ENCODE results near the gene MYLK.

Gene MYLK

DNA sequence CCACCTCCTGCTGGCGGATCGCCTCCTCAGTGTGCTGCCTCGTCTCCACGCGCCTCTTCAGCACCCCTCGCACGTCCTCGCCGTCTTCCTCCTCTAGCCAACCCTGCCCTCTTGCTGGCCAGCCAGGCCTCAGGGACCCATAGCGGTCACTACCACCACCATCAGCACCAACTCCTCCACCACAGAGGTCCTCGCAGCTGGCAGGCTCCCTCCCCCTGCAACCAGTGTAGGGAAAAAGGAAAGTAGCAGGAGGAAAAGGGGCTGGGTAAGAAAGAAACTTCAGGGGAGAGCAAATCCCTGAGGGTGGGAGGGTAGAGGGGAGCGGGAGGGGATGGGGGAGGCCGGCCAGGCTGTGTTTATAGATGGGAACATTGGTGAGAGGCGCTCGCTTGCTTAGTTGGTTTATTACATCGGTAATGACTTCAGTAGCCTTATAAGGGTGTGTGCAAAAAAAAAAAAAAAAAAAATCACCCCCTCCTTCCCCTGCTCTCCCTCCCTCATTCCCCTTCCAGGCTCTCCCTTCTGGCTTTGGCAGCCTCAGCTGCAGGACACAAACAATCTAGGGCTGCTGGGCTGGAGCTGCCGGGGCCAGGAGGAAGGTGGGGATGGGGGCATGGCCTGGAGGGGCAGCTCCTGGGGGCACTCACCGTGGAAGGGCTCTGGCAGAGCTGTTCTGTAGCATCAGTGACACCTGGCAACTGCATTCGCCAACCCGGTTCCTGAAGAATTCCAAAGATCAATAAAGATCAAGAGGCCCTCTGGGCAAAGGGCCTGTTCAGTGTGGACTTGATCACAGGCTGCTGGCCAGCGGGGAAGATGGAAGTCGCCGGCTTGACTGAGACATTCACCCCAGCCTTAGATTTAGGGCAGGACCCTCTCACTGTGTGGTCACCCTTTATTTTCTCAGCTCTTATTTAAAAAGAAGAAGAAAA lies 183.1 kb downstream of the MYLK start:
- DNase-seq (ENCODE audit: low read depth in 2 of 2), result no peak

GRCh38 chr3:123698813-123699212 lies 185.3 kb downstream of the MYLK start:
- no peak for DNase-seq (ENCODE audit: low read depth in 2 of 2)

DNA sequence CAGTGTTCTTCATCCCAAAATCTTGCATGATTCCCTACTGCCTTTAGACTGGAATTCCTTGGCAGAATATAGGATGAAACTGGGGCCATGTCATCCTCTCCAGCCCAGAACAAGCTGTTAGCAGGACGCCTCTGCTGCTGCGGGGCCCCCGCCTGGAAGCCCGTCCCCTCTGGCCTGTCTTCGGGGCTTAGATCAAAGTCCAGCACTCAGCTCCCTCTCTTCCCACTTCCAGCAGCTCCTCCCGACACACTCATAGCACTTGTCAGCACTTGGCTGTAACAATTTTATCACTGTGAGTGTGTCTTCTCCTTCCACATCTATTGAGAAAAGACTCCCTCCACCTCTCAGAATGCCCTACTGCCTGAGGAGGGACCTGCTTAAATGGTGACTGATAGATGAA lies 187.3 kb downstream of the MYLK start:
- no peak for DNase-seq (ENCODE audit: low read depth in 2 of 2)

DNA sequence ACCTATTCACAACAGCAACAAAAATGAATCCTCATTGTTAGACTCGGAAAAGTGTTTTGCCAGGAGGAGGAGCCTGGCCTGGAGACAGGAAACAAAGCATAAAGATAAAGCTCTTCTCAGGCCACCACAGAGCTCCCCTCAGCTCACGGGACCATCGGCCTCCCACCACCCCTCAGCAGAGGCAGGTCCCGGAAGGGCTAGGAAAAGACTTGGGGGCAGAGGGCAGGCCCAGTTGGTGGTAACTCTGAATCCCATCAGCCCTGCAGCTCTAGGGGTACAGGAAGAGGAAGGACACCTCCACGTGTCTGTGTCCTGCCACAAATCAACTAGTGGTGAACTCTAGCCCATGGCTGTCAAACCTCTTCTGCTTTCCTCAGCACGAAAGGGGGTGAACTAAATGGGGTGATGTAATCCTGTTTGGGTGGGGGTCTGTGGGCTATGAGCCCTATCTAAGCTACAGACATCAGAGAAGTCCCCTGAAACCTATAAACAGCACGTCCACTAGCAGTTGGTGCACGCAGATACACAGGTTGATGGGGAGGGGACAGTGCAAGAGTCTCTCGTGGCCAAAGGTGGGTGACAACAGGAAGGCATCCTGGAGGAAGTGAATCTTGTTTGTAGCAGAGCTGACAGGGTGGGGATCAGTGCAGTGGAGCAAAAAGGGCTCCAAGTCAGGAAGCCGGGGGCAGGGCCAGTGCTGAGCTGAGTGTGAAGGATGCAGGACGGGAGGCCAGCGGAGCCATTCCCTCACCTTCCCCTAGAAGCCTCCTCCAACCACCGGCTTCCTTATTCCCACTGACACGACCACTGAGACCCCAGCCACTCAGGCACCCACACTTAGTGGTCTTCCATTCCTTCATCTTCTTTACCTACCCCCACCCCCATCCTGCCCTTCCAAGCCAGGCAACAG lies 188.1 kb downstream of the MYLK start:
- DNase-seq (ENCODE audit: low read depth in 2 of 2), result no peak

- DNase-seq (ENCODE audit: low read depth in 2 of 2), result no peak
Measured at GRCh38 chr3:123695152-123695551, 189.0 kb downstream of the MYLK start.

GRCh38 chr3:123694366-123695087 lies 189.6 kb downstream of the MYLK start:
- no peak for DNase-seq (ENCODE audit: low read depth in 2 of 2)

DNA sequence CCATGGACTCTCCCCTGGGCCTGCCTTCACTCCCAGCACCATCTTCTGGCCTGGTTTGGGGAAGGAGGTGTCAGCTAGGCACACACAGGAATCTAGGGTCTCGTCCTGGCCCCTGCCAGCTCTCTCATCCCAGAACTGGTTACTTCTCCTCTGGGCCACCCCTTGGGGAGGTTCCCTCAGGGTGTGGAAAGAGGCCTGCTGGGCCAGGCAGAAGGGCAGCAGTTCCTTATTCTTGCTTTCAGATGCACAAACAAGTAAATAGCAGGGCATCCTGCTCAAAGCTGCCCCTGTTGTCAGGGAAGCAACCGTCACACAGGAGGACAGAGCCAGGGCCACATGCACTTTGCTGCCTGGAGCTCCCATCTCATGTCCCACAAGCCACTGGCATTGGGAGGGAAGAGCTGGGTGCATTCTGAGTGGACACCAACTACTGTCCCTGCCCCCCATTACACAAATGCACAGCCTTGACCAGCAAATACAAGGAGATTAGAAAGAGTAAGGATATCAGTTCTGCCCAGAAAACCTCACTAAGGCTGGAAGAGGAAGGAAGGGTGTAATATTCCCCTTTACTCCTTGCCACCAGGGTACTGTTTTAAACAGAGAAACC lies 190.4 kb downstream of the MYLK start:
- no peak for DNase-seq (ENCODE audit: low read depth in 2 of 2)

DNA sequence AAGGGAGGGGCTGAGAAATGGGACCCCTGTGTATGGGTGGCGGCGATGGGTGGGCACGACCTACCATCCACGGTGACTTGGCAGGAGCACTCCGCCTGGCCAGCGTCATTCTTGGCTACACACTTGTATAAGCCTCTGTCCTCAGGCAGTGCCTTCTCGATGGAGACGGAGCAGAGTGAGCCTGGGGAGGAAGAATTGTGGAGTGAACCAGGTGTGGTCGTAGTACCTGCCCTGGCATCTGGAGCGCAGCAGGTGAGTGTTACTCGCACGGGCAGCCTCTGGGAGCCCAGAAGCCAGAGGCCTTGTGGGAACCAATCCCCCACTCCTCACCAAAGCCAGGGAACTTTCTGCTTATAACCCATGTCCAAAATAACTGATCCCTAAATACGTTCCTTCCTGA lies 191.5 kb downstream of the MYLK start:
- DNase-seq (ENCODE audit: low read depth in 2 of 2), result no peak

- no peak for DNase-seq (ENCODE audit: low read depth in 2 of 2)
Measured at GRCh38 chr3:123692041-123692440, 192.1 kb downstream of the MYLK start.

GRCh38 chr3:123689831-123690230 lies 194.3 kb downstream of the MYLK start:
- DNase-seq (ENCODE audit: low read depth in 2 of 2), result no peak

DNA sequence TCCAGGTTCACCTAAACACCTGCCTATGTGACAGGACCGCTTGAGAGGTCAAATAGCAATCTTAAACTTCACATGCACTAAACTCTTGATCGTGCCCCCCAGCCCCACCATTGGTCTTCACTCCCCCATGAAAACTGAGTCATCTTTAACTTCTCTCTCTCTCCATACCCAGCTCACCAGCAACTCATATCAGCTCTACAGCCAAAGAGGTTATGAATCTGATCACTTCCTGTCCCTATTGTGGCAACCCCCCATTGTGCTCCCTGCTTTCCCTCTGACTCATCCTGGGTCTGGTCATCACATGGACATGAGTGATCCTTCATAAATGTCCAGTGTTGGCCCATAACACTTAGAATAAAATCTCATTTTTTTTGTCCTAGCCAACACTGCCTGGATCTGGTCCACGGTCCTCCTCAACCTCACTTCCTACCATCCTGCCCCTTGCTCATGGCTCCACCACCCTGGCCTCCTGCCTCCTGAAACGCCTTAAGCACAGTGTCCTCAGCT lies 195.8 kb downstream of the MYLK start:
- DNase-seq (ENCODE audit: low read depth in 2 of 2), result no peak

GRCh38 chr3:123687286-123687685 lies 196.8 kb downstream of the MYLK start:
- DNase-seq (ENCODE audit: low read depth in 2 of 2), result no peak

DNA sequence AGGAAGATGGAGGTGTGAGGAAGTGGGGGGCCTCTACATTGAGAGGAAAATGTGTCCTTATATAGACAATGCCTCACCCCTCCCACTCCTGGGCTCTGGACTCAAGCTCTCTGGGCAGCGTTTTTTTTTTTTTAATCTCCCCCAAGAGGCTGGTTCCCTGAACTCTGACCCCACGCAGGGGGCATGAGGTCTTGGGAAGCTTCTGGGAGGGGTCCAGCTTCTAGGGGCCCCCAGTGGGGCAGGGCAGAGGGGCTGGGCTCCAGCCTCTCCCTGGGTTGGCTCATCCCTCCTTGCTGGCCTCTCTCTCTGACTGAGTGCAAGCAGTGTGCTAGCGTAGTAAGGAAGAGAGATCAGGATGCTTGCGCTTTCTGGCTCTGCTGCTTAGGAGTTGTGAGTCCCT lies 197.9 kb downstream of the MYLK start:
- DNase-seq (ENCODE audit: low read depth in 2 of 2), result no peak

DNA sequence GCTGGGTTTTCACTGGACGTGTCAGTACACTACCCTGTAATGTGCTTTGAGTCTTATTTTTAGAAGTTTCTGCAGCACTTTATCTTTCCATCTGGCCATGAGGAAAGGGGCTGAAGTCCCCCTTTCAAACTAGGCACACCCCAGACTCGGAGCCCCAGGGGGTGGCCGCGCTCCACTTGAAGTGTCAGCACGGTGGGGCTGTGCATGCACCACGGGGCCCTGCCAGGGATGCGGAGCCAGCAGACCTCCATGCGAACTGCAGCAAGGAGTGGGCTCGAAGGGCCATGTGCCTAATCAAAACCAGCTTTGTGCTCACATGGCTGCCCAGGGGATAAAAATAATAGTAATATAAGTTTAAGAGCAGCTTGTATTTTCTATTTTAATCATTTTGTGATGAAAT lies 198.4 kb downstream of the MYLK start:
- DNase-seq (ENCODE audit: low read depth in 2 of 2), result no peak

DNA sequence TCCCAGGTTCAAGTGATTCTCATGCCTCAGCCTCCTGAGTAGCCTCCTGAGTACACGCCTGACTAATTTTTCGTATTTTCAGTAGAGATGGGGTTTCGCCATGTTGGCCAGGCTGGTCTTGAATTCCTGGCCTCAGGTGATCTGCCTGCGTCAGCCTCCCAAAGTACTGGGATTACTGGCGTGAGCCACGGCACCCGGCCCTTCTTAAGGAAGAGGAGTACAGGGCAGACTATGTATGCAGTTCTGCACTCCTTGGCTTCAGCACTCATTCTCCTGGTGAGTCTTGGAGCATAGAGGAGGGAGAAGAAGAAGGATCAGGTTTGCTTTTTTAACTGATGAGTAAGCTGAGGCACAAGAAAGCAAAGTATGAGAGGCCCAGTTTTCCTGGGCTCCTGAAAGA lies 199.5 kb downstream of the MYLK start:
- DNase-seq (ENCODE audit: low read depth in 2 of 2), result no peak

DNA sequence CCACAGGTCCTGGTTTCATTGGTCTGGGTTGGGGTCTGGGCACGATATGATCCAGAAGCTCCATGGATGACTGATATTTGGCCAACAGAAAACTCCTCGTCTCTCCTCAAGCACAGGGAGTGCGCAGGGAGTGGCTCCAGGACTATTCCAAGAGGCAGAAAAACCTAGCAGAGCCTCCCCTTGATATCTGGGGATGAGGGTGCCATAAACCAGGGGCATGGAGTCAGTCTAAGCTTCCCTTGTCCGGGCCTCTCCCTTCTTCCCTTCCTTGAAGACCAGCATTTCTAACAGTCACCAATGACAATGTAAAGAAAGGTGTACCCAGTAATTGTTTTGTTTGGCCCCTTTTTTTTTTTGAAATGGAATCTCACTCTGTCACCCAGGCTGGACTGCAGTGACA lies 199.9 kb downstream of the MYLK start:
- no peak for DNase-seq (ENCODE audit: low read depth in 2 of 2)

DNA sequence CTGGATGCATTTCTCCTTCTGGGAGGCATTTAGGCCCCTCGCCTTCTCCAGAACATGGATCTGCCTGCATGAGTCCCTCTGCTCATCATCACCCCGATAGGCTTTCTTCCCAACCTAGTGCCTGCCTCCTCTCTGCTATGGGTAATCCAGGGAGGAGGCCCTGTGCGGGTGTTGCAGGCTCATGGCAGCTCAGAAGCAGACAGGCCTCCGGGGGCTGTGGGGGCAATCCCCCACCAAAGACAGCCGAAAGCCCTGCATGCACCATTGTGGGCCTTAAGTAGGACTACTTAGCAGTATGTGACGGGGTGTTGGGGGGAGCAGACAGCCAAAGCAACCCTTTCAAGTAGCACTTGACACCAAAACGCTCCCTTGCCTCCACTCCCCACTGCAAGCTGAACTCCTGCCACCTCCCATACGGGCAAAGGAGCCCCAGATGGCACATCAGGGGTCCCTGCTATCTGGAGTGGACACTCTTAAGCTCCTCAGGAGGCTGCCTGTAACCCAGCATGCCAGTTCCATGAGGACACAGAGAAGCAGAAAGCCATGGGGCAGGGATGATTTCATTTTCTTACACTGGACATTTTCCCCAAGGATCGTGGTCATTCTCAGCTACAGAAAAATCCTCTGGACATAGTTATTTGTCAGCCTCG lies 200.5 kb downstream of the MYLK start:
- DNase-seq (ENCODE audit: low read depth in 2 of 2), result no peak

GRCh38 chr3:123682781-123683504 lies 201.2 kb downstream of the MYLK start:
- DNase-seq (ENCODE audit: low read depth in 2 of 2), result no peak

DNA sequence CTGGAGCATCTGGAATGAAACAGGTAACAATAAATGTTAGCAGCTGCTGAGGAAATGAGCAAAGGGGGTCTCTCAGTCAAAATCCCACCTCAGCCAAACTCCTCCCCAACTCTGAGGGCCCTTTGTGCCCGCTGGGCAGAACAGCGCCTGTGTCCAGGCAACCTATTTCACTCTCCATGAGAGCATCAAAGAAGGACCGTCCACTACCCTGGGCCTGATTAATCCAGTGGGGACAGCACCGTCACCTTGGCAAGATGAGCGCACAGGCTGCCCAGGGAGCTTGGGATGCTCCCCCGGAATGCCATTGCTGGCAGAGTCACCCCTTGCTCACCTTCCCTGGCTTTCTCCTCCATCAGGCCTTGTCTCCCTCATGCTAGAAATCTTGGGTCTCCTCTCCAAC lies 201.8 kb downstream of the MYLK start:
- no peak for DNase-seq (ENCODE audit: low read depth in 2 of 2)

DNA sequence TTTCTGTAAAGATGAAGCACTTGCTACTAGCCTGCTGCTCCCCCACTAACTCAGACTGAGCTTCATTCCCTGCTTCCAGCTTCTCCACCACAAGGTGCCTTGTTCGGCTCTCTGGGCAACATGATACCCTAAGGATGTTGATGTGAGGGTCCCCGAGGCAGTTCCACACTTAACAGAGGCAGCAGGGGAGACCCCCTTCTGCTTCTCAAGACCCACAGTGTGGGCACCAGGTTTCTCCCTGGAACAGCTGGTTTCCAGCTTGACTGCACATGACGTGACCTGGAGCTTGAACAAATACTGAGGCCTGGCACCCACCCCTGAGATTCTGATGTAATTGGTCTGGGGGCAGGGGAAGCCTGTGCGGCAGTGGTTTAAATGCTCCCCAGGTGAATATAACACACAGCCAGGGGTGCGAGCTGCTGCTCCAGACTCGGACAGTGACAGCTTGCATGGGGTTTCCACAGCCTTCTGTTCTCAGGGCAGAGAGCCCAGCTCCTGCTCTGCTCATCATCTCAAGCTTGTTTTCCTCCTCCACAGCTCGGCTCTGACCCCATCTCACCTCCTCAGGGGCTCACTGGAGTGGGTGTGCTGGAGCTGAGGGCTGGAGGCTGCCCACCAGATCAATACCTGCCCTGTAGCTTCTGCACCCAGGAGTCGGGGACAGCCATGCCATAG lies 204.3 kb downstream of the MYLK start:
- no peak for DNase-seq (ENCODE audit: low read depth in 2 of 2)

Measured in stimulated activated CD8-positive, alpha-beta memory T cell treated with anti-CD3 and anti-CD28 coated beads, Interleukin-15, amount 100 ng/mL, for 4 hours (primary cell).